ENCODE measurements around the gene ZC3H6. TPM values are rescaled to one million over a fixed set of nuclear protein-coding genes. Genes with fewer than 3 reads are reported as not detected.

ZC3H6 gene
- polyA plus RNA-seq, 2 of the 4 experiments (the other 2 are of a cell fraction): 0.75 to 1.9 TPM

- Histone ChIP-seq H3K27ac (no peak overlapping the region), H3K4me3 (no peak overlapping the region), H3K4me2 (no peak overlapping the region), H3K4me1 (no peaks in the 10 kb centered on the region), H3K9me3 (no peaks in the 10 kb centered on the region)
- TF ChIP-seq ZNF302 (CRISPR knock-in tag; IDR thresholded peaks at IDR 0.05): no peak
- no peak for TF ChIP-seq CHD2 (IDR thresholded peaks at IDR 0.05; ENCODE audit: low read length, partially characterized antibody)
- TF ChIP-seq RFX5 (IDR thresholded peaks at IDR 0.05): no peak
- no peak for TF ChIP-seq POLR2AphosphoS2 (conservative IDR thresholded peaks at IDR 0.05; ENCODE audit: low read length)
- no peak for TF ChIP-seq KDM1A (IDR thresholded peaks at IDR 0.05; ENCODE audit: low read depth)
- TF ChIP-seq, protein P1, sequence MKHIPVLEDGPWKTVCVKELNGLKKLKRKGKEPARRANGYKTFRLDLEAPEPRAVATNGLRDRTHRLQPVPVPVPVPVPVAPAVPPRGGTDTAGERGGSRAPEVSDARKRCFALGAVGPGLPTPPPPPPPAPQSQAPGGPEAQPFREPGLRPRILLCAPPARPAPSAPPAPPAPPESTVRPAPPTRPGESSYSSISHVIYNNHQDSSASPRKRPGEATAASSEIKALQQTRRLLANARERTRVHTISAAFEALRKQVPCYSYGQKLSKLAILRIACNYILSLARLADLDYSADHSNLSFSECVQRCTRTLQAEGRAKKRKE (CRISPR knock-in tag; IDR thresholded peaks at IDR 0.05; ENCODE audit: low read depth): no peak
- TF ChIP-seq TFCP2L1 (CRISPR knock-in tag; IDR thresholded peaks at IDR 0.05): no peak
- TF ChIP-seq, protein P2, sequence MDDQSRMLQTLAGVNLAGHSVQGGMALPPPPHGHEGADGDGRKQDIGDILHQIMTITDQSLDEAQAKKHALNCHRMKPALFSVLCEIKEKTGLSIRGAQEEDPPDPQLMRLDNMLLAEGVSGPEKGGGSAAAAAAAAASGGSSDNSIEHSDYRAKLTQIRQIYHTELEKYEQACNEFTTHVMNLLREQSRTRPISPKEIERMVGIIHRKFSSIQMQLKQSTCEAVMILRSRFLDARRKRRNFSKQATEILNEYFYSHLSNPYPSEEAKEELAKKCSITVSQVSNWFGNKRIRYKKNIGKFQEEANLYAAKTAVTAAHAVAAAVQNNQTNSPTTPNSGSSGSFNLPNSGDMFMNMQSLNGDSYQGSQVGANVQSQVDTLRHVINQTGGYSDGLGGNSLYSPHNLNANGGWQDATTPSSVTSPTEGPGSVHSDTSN (IDR thresholded peaks at IDR 0.05): no peak
- TF ChIP-seq HMGXB4 (CRISPR knock-in tag; IDR thresholded peaks at IDR 0.05; ENCODE audit: borderline replicate concordance): no peak
- no peak for TF ChIP-seq SREBF2 (IDR thresholded peaks at IDR 0.05)
- no peak for TF ChIP-seq ZFP36 (IDR thresholded peaks at IDR 0.05; ENCODE audit: borderline replicate concordance, partially characterized antibody)
- TF ChIP-seq EP300 (IDR thresholded peaks at IDR 0.05): no peak
- no peak for TF ChIP-seq ZSCAN20 (CRISPR knock-in tag; IDR thresholded peaks at IDR 0.05)
- TF ChIP-seq ZC3H11A (IDR thresholded peaks at IDR 0.05): no peak
- TF ChIP-seq MYC (IDR thresholded peaks at IDR 0.05; ENCODE audit: borderline replicate concordance, low read length): no peak
- TF ChIP-seq CBX2 (IDR thresholded peaks at IDR 0.05; ENCODE audit: borderline replicate concordance, low read depth): no peak
- TF ChIP-seq FOSL2 (IDR thresholded peaks at IDR 0.05): no peak
- TF ChIP-seq FOSL2 (CRISPR knock-in tag; IDR thresholded peaks at IDR 0.05): no peak
- TF ChIP-seq HES2 (IDR thresholded peaks at IDR 0.05): no peak
- FAIRE-seq (no peak), ATAC-seq (no peak), DNase-seq (ENCODE audit: low read depth in 1 of 2, low spot score in 1 of 2) (no peak)
- POLR2A ChIA-PET: no interaction called here
- 83% methylated on average over 3 of the region's 3 CpGs for WGBS (ENCODE audit: missing lambda C conversion rate)
- CTCF ChIA-PET: no interaction called here
Measured at GRCh38 chr2:112242384-112242783, 33.0 kb upstream of the ZC3H6 start.

DNA sequence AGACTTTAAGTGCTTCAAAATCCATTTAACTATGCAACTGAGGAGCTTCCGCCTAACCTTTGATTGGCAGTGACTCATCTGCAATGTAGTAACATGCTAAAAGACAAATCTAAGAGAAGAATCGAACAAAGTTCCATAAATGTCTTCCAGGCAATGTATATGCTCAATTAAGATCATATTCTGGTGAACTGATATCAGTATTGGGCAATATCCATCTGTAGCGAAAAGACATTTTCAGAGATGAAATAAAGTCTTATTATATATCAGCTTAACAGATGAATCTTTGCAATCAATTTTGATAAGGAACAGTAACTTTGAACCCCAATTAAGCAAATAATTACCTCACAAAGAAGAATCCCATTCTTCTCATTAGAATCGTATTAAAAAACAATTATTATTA is 32.2 kb upstream of the ZC3H6 start:
- Histone ChIP-seq H3K4me2 (no peak overlapping the region), H3K27ac (no peak overlapping the region), H3K9me3 (no peaks in the 10 kb centered on the region), H3K4me1 (no peaks in the 10 kb centered on the region), H3K4me3 (no peak overlapping the region)
- no peak for TF ChIP-seq NPAS2 (CRISPR knock-in tag; IDR thresholded peaks at IDR 0.05; ENCODE audit: borderline replicate concordance)
- no peak for TF ChIP-seq TFCP2L1 (CRISPR knock-in tag; IDR thresholded peaks at IDR 0.05)
- no peak for TF ChIP-seq CBX8 (IDR thresholded peaks at IDR 0.05)
- no peak for TF ChIP-seq HOXB5 (CRISPR knock-in tag; IDR thresholded peaks at IDR 0.05)
- no peak for TF ChIP-seq HOXA7 (CRISPR knock-in tag; IDR thresholded peaks at IDR 0.05)
- no peak for TF ChIP-seq KDM5A (IDR thresholded peaks at IDR 0.05)
- no peak for TF ChIP-seq EHF (CRISPR knock-in tag; IDR thresholded peaks at IDR 0.05)
- no peak for TF ChIP-seq MYC (IDR thresholded peaks at IDR 0.05; ENCODE audit: borderline replicate concordance, low read length)
- no peak for TF ChIP-seq GATA3 (IDR thresholded peaks at IDR 0.05; ENCODE audit: borderline replicate concordance)
- no peak for TF ChIP-seq NR3C1 (IDR thresholded peaks at IDR 0.05)
- TF ChIP-seq NFE2L2 (conservative IDR thresholded peaks at IDR 0.05; ENCODE audit: low read length): no peak
- DNase-seq (ENCODE audit: low read depth in 1 of 2, low spot score in 1 of 2): no peak
- ChIA-PET POLR2A (no interaction called here), CTCF (no interaction called here)
- no peak for FAIRE-seq
- 92% methylated on average over 4 of the region's 4 CpGs for WGBS (ENCODE audit: missing lambda C conversion rate)
- no peak for ATAC-seq

Data from A549 (cell line).